ENCODE results near the gene PMP22.
"Not testable (repeated sequence)": the region's sequence is repeated elsewhere in the genome, so short reads cannot be mapped to it uniquely, and the experiment has no call there.

Gene PMP22

GRCh38 chr17:15213381-15214087, 51.6 kb downstream of the PMP22 start:
- DNase-seq (ENCODE audit: low read depth, low spot score), result no peak
- Histone ChIP-seq H3K27me3 (ENCODE audit: control insufficient read depth, insufficient read depth, low read length) (no peaks in the 10 kb centered on the region), H3K4me3 (ENCODE audit: low read length) (no peak overlapping the region), H3K27ac (ENCODE audit: low read length) (no peak overlapping the region), H3K36me3 (ENCODE audit: control insufficient read depth, insufficient read depth, low read length) (no peaks in the 10 kb centered on the region), H3K9me3 (ENCODE audit: control insufficient read depth, insufficient read depth, low read length) (no peaks in the 10 kb centered on the region), H3K4me1 (ENCODE audit: control insufficient read depth, insufficient read depth, low read length) (no peaks in the 10 kb centered on the region)
- whole genome bisulfite sequencing (ENCODE audit: insufficient coverage, insufficient read length), result no CpG with 5 or more reads among the region's 5 CpGs

- DNase-seq (ENCODE audit: low read depth, low spot score), result no peak
- no peak overlapping the region for H3K4me3 ChIP-seq (ENCODE audit: low read length)
- H3K9me3 ChIP-seq (ENCODE audit: control insufficient read depth, insufficient read depth, low read length), result no peaks in the 10 kb centered on the region
- no peaks in the 10 kb centered on the region for H3K36me3 ChIP-seq (ENCODE audit: control insufficient read depth, insufficient read depth, low read length)
- no CpG with 5 or more reads among the region's 1 CpG for WGBS (ENCODE audit: insufficient coverage, insufficient read length)
- no peak overlapping the region for H3K27ac ChIP-seq (ENCODE audit: low read length)
- H3K27me3 ChIP-seq (ENCODE audit: control insufficient read depth, insufficient read depth, low read length), result no peaks in the 10 kb centered on the region
- no peaks in the 10 kb centered on the region for H3K4me1 ChIP-seq (ENCODE audit: control insufficient read depth, insufficient read depth, low read length)
Observed at GRCh38 chr17:15210247-15210646, 54.9 kb downstream of the PMP22 start.

- H3K27me3 ChIP-seq (ENCODE audit: control insufficient read depth, insufficient read depth, low read length); H3K9me3 ChIP-seq (ENCODE audit: control insufficient read depth, insufficient read depth, low read length); H3K4me1 ChIP-seq (ENCODE audit: control insufficient read depth, insufficient read depth, low read length); DNase-seq (ENCODE audit: low read depth, low spot score); H3K4me3 ChIP-seq (ENCODE audit: low read length); H3K27ac ChIP-seq (ENCODE audit: low read length); H3K36me3 ChIP-seq (ENCODE audit: control insufficient read depth, insufficient read depth, low read length): not testable (repeated sequence)
- no CpG with 5 or more reads among the region's 2 CpGs for WGBS (ENCODE audit: insufficient coverage, insufficient read length)
Observed at GRCh38 chr17:15203062-15203461, 62.1 kb downstream of the PMP22 start.

GRCh38 chr17:15200574-15200973, 64.6 kb downstream of the PMP22 start:
- not testable (repeated sequence) for H3K27ac ChIP-seq (ENCODE audit: low read length); DNase-seq (ENCODE audit: low read depth, low spot score); H3K36me3 ChIP-seq (ENCODE audit: control insufficient read depth, insufficient read depth, low read length); H3K9me3 ChIP-seq (ENCODE audit: control insufficient read depth, insufficient read depth, low read length); H3K27me3 ChIP-seq (ENCODE audit: control insufficient read depth, insufficient read depth, low read length); H3K4me1 ChIP-seq (ENCODE audit: control insufficient read depth, insufficient read depth, low read length); H3K4me3 ChIP-seq (ENCODE audit: low read length)
- no CpG with 5 or more reads among the region's 2 CpGs for WGBS (ENCODE audit: insufficient coverage, insufficient read length)

GRCh38 chr17:15197229-15197628, 67.9 kb downstream of the PMP22 start:
- Histone ChIP-seq H3K4me1 (ENCODE audit: control insufficient read depth, insufficient read depth, low read length) (no peaks in the 10 kb centered on the region), H3K27ac (ENCODE audit: low read length) (no peak overlapping the region), H3K9me3 (ENCODE audit: control insufficient read depth, insufficient read depth, low read length) (no peaks in the 10 kb centered on the region), H3K27me3 (ENCODE audit: control insufficient read depth, insufficient read depth, low read length) (no peaks in the 10 kb centered on the region), H3K36me3 (ENCODE audit: control insufficient read depth, insufficient read depth, low read length) (no peaks in the 10 kb centered on the region), H3K4me3 (ENCODE audit: low read length) (no peak overlapping the region)
- DNase-seq (ENCODE audit: low read depth, low spot score), result no peak
- no CpG with 5 or more reads among the region's 3 CpGs for WGBS (ENCODE audit: insufficient coverage, insufficient read length)

GRCh38 chr17:15194859-15195277, 70.3 kb downstream of the PMP22 start:
- H3K9me3 ChIP-seq (ENCODE audit: control insufficient read depth, insufficient read depth, low read length), result no peaks in the 10 kb centered on the region
- no peak for DNase-seq (ENCODE audit: low read depth, low spot score)
- H3K27me3 ChIP-seq (ENCODE audit: control insufficient read depth, insufficient read depth, low read length), result no peaks in the 10 kb centered on the region
- no peaks in the 10 kb centered on the region for H3K36me3 ChIP-seq (ENCODE audit: control insufficient read depth, insufficient read depth, low read length)
- H3K27ac ChIP-seq (ENCODE audit: low read length), result no peak overlapping the region
- no peak overlapping the region for H3K4me3 ChIP-seq (ENCODE audit: low read length)
- no CpG with 5 or more reads among the region's 1 CpG for WGBS (ENCODE audit: insufficient coverage, insufficient read length)
- H3K4me1 ChIP-seq (ENCODE audit: control insufficient read depth, insufficient read depth, low read length), result no peaks in the 10 kb centered on the region

GRCh38 chr17:15185625-15185991, 79.5 kb downstream of the PMP22 start:
- no peaks in the 10 kb centered on the region for H3K27me3 ChIP-seq (ENCODE audit: control insufficient read depth, insufficient read depth, low read length)
- H3K9me3 ChIP-seq (ENCODE audit: control insufficient read depth, insufficient read depth, low read length), result no peaks in the 10 kb centered on the region
- no peak overlapping the region for H3K27ac ChIP-seq (ENCODE audit: low read length)
- H3K4me1 ChIP-seq (ENCODE audit: control insufficient read depth, insufficient read depth, low read length), result no peaks in the 10 kb centered on the region
- H3K4me3 ChIP-seq (ENCODE audit: low read length), result no peak overlapping the region
- H3K36me3 ChIP-seq (ENCODE audit: control insufficient read depth, insufficient read depth, low read length), result no peaks in the 10 kb centered on the region
- no CpG with 5 or more reads among the region's 4 CpGs for WGBS (ENCODE audit: insufficient coverage, insufficient read length)
- DNase-seq (ENCODE audit: low read depth, low spot score), result no peak

GRCh38 chr17:15184872-15185624, 80.1 kb downstream of the PMP22 start:
- Histone ChIP-seq H3K4me3 (ENCODE audit: low read length) (no peak overlapping the region), H3K9me3 (ENCODE audit: control insufficient read depth, insufficient read depth, low read length) (no peaks in the 10 kb centered on the region), H3K4me1 (ENCODE audit: control insufficient read depth, insufficient read depth, low read length) (no peaks in the 10 kb centered on the region), H3K36me3 (ENCODE audit: control insufficient read depth, insufficient read depth, low read length) (no peaks in the 10 kb centered on the region), H3K27me3 (ENCODE audit: control insufficient read depth, insufficient read depth, low read length) (no peaks in the 10 kb centered on the region), H3K27ac (ENCODE audit: low read length) (no peak overlapping the region)
- DNase-seq (ENCODE audit: low read depth, low spot score), result no peak
- WGBS (ENCODE audit: insufficient coverage, insufficient read length), result no CpG with 5 or more reads among the region's 5 CpGs

- no peak overlapping the region for H3K27ac ChIP-seq (ENCODE audit: low read length)
- H3K4me1 ChIP-seq (ENCODE audit: control insufficient read depth, insufficient read depth, low read length), result no peaks in the 10 kb centered on the region
- WGBS (ENCODE audit: insufficient coverage, insufficient read length), result no CpG with 5 or more reads among the region's 6 CpGs
- no peaks in the 10 kb centered on the region for H3K9me3 ChIP-seq (ENCODE audit: control insufficient read depth, insufficient read depth, low read length)
- no peak overlapping the region for H3K4me3 ChIP-seq (ENCODE audit: low read length)
- no peaks in the 10 kb centered on the region for H3K36me3 ChIP-seq (ENCODE audit: control insufficient read depth, insufficient read depth, low read length)
- DNase-seq (ENCODE audit: low read depth, low spot score), result no peak
- H3K27me3 ChIP-seq (ENCODE audit: control insufficient read depth, insufficient read depth, low read length), result no peaks in the 10 kb centered on the region
Observed at GRCh38 chr17:15181816-15182215, 83.3 kb downstream of the PMP22 start.

- no peaks in the 10 kb centered on the region for H3K36me3 ChIP-seq (ENCODE audit: control insufficient read depth, insufficient read depth, low read length)
- WGBS (ENCODE audit: insufficient coverage, insufficient read length), result no CpG with 5 or more reads among the region's 8 CpGs
- H3K4me1 ChIP-seq (ENCODE audit: control insufficient read depth, insufficient read depth, low read length), result no peaks in the 10 kb centered on the region
- no peaks in the 10 kb centered on the region for H3K9me3 ChIP-seq (ENCODE audit: control insufficient read depth, insufficient read depth, low read length)
- DNase-seq (ENCODE audit: low read depth, low spot score), result no peak
- no peak overlapping the region for H3K4me3 ChIP-seq (ENCODE audit: low read length)
- no peak overlapping the region for H3K27ac ChIP-seq (ENCODE audit: low read length)
- no peaks in the 10 kb centered on the region for H3K27me3 ChIP-seq (ENCODE audit: control insufficient read depth, insufficient read depth, low read length)
Observed at GRCh38 chr17:15181333-15181732, 83.8 kb downstream of the PMP22 start.

- Histone ChIP-seq H3K9me3 (ENCODE audit: control insufficient read depth, insufficient read depth, low read length) (no peaks in the 10 kb centered on the region), H3K27ac (ENCODE audit: low read length) (no peak overlapping the region), H3K36me3 (ENCODE audit: control insufficient read depth, insufficient read depth, low read length) (no peaks in the 10 kb centered on the region), H3K4me1 (ENCODE audit: control insufficient read depth, insufficient read depth, low read length) (no peaks in the 10 kb centered on the region), H3K4me3 (ENCODE audit: low read length) (no peak overlapping the region), H3K27me3 (ENCODE audit: control insufficient read depth, insufficient read depth, low read length) (no peaks in the 10 kb centered on the region)
- no CpG with 5 or more reads among the region's 8 CpGs for WGBS (ENCODE audit: insufficient coverage, insufficient read length)
- peak; percentile 39 for DNase-seq (ENCODE audit: low read depth, low spot score)
Observed at GRCh38 chr17:15180121-15180561, 85.0 kb downstream of the PMP22 start.

Measured in iPS DF 6.9 (cell line).